Inferior parietal cortex (tissue), 1 donor: ENCODE measurements around the gene TUBB2A.
"Not testable (repeated sequence)": the region's sequence is repeated elsewhere in the genome, so short reads cannot be mapped to it uniquely, and the experiment has no call there.

ENCODE experiments used
- DNase-seq: peaks from one replicate; pipeline ENCODE4 v3.0.0-alpha.2; 2016; ENCODE audit errors: extremely low spot score

The TUBB2A gene

DNA sequence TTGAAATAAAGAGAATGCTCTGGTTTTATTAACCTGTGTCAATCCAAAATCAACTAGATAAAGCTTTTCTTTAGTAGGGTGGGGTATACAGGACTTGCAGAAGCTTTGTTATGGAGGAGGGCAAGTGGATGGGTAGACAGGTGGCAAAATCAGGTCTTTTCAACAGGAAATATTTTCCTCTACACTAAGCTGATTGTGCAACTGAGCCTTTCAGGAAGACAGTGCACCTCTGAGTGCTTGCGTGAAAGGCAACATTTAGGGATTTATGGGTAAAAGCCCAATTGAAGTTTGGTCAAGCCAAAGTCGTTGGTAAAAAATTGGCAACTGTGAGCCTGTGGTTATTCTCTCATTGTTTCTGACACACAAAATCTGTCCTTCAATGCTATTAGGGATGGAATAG is 23.8 kb upstream of the TUBB2A start:
- DNase-seq, result no peak

DNA sequence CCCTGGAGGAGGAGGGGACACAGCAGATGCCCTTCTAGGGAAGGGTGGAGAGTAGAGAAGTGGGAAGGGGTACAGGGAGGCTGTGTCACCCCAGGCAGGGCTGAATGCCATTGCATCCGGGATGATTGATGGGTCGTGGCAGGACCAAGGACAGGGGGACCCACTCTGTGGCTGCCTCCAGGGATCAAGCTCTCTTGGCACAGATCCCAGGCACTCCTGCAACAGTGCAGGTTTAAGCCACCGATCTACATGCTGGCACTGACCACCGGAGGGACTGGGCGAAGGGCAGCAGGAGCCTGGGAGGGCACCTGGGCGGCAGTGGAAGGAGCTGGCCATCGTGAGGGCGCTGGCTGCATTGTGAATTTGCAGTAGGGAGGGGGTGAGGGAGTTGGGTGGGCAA is 22.6 kb upstream of the TUBB2A start:
- not testable (repeated sequence) for DNase-seq

DNA sequence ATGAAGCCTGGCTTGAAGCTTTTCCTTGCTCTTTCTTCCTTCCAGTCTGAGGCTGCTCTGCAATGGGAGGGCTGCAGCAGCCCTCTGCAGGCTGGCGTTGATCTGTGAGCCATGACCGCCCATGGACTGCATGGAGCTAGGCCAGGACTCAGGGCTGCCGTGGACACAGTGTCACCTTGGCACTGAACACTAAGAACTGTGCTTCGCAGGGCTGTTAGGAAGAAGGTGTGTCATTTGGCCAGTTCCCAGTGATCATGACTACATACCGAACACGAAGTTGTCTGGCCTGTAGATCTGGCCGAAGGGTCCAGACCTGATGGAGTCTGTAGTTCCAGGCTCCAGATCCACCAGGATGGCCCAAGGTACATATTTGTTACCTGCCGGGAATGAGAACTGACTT is 21.3 kb upstream of the TUBB2A start:
- not testable (repeated sequence) for DNase-seq

DNA sequence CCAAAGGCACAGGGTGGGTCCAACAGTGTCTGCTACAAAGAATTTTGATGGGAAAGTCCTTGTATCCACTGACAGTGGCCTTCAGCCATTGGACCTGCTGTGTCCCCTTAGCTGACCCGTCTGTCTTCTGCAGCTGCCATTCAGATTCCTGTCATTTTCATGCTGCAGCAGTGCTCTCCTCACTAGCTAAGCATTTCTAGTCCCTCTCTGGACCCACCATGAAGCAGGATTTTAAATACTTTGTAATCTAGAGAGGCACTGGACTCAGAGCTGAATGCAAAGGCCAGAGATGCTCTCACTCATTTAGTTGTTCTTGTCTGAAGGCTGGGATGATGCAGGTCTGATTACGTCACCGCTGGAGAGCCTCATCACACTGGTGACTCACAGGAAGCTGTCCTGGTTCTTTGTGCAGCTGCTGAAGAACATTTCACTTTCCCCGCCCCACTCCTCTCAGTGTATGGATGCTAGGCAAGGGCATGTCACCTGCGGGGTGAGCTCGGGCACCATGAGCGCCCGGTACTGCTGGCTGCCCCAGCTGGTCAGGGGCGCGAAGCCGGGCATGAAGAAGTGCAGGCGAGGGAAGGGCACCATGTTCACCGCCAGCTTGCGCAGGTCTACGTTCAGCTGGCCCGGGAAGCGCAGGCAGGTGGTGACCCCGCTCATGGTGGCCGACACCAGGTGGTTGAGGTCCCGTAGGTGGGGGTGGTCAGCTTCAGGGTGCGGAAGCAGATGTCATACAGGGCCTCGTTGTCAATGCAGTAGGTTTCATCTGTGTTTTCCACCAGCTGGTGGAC is 19.4 kb upstream of the TUBB2A start:
- DNase-seq, result no peak

DNA sequence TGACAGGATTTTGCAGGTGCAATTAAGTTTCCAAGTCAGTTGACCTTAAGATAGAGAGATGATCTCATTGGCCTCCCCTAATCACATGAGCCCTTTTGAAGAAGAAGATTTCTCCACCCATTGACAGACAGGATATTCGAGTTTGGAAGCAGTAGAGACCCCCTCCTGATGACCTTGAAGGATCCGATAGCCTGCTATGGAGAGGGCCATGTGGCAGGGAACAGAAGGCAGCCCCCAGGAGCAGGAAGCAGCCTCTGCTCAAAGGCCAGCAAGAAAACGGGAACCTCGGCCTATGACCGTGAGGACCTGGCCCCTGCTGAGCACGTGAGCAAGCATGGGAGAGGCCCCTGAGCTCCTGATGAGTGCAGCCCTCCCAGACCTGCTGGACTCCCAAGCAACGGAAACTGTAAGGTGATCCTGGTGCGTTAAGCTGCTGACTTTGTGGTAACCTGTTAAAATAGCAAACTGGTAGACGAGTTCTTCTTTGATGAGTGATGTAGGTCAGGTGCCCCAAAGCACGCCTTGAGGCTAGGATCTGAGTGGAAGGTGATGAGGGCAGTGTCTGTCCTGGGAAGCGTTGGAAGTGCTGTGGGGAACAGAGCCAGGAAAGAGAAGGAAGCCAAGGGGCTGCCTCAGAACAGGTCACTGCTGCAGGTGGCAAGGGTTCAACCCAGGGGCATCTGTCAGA is 18.5 kb upstream of the TUBB2A start:
- DNase-seq, result no peak

DNA sequence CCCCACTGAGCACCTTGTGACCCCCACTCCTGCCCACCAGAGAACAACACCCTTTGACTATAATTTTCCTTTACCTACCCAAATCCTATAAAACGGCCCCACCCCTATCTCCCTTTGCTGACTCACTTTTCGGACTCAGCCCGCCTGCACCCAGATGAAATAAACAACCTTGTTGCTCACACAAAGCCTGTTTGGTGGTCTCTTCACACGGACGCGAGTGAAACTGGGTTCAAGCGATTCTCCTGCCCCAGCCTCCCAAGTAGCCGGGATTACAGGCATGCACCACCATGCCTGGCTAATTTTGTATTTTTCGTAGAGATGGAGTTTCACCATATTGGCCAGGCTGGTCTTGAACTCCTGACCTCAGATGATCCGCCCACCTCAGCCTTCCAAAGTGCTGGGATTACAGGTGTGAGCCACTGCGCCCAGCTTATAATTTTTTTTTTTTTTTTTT is 16.3 kb upstream of the TUBB2A start:
- DNase-seq, result not testable (repeated sequence)

DNA sequence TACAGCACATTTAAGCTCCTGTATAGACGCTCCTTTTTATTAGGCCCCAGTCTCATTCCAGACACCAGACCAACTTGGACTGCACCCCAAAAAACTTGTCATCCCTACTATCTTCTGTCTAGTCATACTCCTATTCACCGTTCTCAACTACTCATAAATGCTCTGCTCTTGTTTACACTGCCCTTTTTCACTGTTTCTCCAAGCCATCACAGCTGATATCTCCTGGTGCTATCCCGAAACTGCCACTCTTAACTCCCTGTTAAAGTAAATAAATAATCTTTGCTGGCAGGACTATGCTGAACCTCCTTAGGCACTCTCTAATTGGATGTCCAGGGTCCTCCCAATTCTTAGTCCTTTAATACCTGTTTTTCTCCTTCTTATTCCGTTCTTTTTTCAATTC is 15.4 kb upstream of the TUBB2A start:
- DNase-seq, result not testable (repeated sequence)

DNA sequence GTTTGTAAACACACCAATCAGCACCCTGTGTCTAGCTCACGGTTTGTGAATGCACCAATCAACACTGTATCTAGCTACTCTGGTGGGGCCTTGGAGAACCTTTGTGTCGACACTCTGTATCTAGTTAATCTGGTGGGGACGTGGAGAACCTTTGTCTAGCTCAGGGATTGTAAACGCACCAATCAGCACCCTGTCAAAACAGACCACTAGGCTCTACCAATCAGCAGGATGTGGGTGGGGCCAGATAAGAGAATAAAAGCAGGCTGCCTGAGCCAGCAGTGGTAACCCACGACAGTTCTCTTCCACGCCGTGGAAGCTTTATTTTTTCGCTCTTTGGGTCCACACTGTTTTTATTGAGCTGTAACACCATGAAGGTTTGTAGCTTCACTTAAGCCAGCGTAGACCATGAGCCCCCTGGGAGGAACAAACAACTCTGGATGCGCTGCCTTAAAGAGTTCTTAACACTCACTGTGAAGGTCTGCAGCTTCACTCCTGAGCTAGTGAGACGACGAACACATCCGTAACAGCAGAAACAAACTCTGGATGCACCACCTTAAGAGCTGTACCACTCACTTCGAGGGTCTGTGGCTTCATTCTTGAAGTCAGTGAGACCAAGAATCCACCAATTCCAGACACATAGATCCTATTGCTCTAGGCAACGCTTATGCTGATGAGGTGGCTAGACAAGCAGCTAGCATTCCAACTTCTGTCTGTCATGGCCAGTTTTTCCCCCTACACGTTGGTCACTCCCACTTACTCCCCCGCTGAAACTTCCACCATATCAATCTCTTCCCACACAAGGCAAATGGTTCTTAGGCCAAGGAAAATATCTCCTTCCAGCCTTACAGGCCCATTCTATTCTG is 14.2 kb upstream of the TUBB2A start:
- not testable (repeated sequence) for DNase-seq

DNA sequence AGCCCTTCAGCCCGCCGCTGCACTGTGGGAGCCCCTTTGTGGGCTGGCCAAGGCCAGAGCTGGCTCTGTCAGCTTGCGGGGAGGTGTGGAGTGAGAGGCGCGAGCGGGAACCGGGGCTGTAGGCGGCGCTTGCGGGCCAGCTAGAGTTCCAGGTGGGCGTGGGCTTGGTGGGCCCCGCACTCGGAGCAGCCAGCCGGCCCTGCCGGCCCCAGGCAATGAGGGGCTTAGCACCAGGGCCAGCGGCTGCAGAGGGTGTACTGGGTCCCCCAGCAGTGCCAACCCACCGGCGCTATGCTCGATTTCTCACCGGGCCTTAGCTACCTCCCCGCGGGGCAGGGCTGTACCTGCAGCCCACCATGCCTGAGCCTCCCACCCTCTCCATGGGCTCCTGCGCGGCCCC is 13.3 kb upstream of the TUBB2A start:
- not testable (repeated sequence) for DNase-seq

DNA sequence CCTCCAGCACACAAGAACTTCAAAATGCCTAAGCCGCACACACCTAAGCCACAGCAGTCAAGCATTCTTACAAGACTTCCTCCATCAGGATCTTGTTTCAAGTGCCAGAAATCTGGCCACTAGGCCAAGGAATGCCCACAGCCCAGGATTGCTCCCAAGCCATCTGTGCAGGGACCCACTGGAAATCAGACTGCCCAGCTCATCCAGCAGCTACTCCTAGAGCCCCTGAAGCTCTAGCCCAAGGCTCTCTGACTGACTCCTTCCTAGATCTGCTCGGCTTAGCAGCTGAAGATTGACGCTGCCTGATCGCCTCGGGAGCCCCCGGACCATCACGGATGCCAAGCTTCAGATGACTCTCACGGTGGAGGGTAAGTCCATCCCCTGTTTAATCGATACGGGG is 10.7 kb upstream of the TUBB2A start:
- DNase-seq, result not testable (repeated sequence)

DNA sequence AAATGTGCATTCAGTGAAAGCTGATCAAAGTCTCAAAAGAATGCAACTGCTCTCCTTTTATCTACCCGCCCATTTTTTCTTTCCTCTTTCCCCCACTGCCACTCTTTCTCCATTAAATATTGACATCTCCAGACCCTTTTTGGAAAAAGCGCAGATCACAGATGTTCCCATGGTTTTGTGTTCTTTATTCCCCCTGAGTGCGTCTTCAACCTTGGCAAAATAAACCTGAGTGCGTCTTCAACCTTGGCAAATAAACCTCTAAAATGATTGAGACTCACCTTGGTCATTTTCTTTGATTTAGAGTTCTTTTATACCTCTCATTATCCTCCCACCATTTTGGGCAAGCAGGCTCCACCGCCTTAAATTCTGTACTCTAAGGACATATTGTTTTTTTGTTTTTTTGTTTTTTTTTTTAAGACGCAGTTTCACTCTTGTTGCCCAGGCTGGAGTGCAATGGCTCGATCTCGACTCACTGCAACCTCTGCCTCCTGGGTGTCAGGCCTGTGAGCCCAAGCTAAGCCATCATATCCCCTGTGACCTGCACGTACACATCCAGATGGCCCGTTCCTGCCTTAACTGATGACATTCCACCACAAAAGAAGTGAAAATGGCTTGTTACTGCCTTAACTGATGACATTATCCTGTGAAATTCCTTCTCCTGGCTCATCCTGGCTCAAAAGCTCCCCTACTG is 9.3 kb upstream of the TUBB2A start:
- not testable (repeated sequence) for DNase-seq

DNA sequence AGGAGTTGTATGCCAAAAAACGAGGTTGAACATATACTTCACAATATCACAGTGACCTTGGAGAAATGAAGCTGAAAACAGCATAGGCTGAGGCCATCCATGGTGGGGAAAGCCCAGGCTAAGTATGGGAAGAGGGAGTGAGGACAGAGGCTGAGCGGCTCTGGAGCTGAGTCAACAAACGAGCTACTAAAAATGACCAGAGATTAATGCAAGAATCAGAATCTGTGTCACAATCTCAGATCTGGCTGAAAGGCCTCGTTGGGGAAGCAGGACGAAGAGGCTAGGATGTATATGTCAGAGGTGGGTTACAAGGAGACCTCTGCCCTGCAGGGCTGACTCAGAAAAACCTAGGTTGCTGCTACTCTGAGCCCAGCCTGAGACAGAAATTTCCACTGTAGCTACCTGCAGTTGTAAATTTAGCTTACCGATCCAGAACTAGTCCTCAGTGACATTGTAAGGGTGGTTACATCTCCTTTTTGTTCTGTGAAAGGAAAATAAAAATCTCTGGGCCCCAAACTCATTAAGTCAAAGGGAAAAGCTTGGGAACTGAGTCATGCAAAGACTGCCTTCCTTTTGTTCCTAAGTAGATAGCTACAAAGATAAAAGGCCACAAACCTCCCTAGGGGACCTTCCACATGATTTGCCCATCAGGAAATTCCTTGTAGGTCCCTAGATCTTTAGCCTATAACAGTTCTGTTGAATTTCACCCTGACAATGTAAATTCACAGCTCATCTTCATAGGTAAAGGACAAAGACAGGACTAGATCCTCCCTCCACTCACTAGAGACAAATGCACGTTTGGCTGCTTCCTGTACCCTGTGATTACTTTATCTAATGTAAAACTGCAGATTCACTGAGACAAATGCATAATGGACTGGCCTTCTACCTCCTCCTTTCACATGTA is 8.5 kb upstream of the TUBB2A start:
- DNase-seq, result no peak

DNA sequence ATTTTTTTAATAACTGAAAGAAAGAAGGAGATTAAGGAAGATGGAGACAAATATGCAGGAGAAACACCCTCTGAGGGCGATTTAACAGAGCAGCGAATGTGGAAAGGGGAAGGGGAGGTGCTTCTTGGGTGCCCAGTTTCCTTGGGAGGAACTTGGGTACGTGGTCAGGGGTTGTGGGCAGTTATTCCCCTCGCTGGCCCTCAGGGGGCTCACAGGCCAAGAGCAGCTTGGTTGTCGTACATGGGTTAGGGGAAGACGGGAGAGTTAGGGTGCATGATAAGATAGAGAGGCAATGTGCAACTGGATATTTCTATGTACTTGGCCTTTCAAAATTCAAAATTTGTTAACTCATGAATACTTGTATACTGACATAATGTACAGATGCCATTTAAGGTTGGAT is 7.0 kb upstream of the TUBB2A start:
- no peak for DNase-seq

DNA sequence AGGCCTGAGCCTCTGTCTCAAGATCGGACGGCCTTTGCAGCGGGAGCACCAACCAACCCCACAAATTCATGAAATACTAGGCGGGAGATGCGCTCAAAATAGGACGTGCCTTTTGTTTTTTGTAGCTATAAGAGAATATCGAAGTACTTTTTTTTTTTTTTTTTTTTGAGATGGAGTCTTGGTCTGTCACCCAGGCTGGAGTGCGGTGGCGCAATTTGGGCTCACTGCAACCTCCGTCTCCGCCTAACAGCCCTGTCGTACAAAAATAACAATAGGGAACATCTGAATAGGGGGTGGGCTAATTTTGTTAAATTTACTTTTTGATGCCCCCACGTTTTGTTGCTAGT is 5.9 kb upstream of the TUBB2A start:
- no peak for DNase-seq

DNA sequence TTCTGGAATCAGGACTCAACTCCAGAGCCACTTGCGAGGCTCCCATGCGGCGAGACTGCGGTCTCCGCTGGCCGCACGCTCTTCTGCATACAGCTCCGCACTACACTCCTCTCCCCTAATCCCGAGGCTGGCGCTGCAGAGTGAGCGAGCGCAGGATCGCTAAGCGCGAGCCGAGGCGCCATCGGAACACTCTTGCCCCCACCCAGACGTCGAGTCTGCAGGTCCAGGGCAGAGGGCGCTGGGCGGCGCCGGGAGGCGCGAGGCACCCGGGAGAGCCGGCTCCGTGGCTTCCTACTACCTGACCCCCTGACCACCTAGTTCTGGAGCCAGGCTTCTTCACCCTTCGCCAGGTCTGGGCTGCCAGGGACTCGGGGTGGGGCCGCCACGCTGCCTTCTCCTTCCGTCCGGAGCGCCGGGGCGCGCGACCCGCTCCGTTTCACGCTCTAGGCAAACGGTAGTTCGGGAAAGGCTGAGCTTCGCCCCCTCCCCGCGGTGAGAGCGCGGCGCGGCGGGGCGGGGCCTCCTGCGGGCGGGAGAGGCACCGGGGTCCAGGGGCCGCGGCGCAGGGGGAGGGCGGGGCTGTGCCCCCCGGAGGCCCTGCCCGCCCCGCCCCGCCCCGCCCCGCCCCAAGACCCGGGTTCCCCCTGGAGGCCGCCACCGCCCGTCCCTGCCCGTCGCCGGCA is 5.4 kb upstream of the TUBB2A start:
- peak; percentile 56 for DNase-seq

DNA sequence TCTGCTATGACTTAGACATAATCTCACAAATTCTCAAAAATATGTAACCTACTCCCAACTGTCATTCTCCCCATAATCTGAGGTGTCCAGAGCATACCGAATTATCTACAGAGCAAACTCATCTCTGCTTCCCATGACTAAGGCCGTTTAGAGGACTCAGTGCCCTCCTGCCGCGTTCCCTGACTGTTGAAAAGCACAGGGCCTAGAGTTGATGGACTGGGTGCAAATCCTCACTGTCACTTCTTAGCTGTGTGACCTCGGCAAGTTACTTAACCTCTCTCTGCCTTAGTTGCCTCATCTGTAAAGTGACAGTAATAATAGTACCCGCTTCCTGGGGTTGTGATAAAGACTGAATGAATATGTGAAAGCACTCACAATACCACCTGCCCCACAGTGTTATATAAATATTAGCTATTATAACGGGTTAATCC is 4.7 kb upstream of the TUBB2A start:
- no peak for DNase-seq

DNA sequence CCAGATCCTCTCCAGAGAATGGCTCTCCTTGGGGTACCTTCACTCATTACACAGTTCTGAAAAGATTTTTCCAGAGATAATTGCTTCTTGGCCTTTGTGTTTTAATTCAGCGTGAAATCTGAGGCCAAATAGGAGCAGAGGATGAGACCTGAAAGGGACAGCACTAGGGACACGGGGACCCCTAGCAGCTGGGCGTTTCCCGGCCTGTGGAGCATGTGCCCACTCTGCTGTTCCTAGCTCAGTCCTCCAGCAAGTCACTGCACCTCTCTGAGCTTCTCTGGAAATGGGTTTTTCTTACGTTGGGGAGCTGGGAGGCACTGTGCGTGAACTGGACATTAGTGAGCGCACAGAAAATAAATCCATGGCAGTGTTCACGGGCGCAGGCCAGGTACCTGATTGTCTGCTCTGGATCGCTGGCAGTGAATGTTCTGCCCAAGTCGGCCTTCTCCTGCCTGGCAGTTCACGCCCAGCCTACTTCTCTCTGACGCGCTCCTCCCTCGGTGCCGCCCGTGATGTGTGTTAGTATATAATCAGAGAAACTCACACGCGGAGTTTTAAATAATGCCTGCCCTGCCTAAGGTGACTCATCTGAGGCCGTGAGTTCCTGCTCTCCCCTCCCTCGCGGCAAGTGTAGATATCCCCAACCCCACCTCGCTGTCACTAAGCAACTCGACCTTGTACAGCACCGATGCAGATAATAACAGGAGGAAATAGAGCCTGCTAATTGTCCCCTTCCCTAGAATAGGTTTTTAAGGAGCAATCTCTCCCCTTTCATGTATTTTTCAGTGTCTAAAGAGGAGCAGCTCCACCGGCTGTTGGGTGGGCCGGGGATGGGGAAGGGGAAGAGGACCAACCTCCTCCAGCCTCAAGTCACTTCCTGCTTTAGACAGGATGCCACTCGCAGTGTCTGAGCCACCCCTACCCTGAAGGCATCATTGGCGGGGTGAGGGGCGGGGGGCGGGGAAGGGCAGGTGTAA is 2.7 kb upstream of the TUBB2A start:
- DNase-seq, result peak; percentile 51

DNA sequence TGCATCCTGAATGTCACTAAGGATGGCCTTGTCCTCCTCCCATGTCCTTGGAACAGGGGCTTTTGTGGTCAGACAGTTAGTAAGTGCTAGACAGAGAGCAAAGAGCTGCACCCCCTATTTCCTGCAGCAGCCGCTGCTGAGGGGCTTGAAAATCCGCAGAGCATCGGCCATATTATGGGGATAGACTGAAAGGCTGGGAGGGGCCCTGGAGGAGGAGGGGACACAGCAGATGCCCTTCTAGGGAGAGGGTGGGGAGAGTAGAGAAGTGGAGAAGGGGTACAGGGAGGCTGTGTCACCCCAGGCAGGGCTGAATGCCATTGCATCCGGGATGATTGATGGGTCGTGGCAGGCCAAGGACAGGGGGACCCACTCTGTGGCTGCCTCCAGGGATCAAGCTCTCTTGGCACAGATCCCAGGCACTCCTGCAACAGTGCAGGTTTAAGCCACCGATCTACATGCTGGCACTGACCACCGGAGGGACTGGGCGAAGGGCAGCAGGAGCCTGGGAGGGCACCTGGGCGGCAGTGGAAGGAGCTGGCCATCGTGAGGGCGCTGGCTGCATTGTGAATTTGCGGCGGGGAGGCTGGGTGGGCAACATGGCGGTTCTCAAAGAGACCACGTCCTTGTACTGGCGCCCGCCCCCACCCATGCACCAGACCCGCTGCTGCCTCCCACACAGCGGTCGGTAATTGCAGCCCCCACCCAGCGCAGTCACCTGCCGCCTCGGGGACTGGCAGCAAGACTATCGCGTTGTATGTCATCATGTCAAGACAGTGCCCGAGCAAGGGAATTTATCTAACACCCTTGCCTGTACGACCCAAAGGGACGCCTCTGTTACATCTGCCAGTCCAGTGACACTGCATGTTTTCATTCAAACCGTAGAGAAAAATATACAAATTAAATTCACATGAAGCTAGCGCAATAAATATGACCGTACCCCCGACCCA is 887 bp downstream of the TUBB2A start:
- not testable (repeated sequence) for DNase-seq
